GM06990 (cell line): Measurements from ENCODE around the gene SRGAP1.

Source experiments
- DNase-seq: peaks from one replicate; pipeline ENCODE4 v3.0.0-alpha.2; 2011; ENCODE audit not compliant: insufficient read length; ENCODE audit errors: extremely low read depth
- H3K27me3 ChIP-seq: replicated peaks from 2 replicates; pipeline ENCODE4 v1.6.0; 2011; ENCODE audit warnings: low read length; ENCODE audit not compliant: control insufficient read depth, insufficient read depth
- H3K36me3 ChIP-seq: 2 replicates; pipeline ENCODE4 v1.5.1; 2011; ENCODE audit warnings: low read length; ENCODE audit not compliant: control insufficient read depth, insufficient read depth
- H3K4me3 ChIP-seq: replicated peaks from 2 replicates; pipeline ENCODE4 v1.5.1; 2011; ENCODE audit warnings: low read depth, mild to moderate bottlenecking, control low read depth, low read length
- TF ChIP-seq, protein P1 (sequence below): IDR thresholded peaks from 2 replicates; pipeline ENCODE4 v1.5.1; 2011; ENCODE audit warnings: low read length, control low read depth, mild to moderate bottlenecking, inconsistent platforms; ENCODE audit not compliant: insufficient read depth, poor library complexity, severe bottlenecking

SRGAP1 gene

DNA sequence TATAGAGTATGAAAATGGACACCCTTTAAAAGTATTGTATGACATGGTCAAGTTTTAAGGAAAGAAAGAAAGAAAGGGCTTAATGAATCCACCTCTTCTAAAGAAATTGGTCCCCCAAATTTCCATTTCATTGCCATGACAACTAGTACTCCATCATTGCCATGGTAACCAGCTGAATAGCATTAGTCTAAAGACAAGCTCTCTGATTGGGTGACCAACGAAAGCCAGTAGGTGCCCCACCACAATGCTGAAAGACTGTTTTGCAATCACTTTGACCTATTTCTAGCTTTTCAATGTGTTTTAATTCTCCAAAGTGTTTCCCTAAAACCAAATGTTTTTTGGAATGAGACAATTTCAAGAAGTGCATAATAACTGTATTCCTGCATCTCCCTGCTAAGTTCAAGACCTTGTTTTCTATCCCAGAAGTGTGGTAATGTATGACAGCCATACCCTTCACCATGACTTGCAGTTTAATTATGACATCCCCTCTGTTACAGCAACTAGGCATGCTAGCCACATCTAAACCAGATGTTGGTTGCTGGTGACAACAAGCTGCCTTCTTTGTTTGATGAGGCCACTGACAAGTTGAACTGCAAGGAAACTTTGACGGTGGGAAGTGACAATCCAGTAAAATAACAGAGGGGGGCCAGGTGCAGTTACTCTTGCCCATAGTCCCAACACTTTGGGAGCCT is 330.9 kb downstream of the SRGAP1 start:
- no peak for DNase-seq
- Histone ChIP-seq H3K36me3 (no peaks in the 10 kb centered on the region), H3K4me3 (no peak overlapping the region), H3K27me3 (no peaks in the 10 kb centered on the region)
- TF ChIP-seq, protein P1, sequence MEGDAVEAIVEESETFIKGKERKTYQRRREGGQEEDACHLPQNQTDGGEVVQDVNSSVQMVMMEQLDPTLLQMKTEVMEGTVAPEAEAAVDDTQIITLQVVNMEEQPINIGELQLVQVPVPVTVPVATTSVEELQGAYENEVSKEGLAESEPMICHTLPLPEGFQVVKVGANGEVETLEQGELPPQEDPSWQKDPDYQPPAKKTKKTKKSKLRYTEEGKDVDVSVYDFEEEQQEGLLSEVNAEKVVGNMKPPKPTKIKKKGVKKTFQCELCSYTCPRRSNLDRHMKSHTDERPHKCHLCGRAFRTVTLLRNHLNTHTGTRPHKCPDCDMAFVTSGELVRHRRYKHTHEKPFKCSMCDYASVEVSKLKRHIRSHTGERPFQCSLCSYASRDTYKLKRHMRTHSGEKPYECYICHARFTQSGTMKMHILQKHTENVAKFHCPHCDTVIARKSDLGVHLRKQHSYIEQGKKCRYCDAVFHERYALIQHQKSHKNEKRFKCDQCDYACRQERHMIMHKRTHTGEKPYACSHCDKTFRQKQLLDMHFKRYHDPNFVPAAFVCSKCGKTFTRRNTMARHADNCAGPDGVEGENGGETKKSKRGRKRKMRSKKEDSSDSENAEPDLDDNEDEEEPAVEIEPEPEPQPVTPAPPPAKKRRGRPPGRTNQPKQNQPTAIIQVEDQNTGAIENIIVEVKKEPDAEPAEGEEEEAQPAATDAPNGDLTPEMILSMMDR, result no peak

DNA sequence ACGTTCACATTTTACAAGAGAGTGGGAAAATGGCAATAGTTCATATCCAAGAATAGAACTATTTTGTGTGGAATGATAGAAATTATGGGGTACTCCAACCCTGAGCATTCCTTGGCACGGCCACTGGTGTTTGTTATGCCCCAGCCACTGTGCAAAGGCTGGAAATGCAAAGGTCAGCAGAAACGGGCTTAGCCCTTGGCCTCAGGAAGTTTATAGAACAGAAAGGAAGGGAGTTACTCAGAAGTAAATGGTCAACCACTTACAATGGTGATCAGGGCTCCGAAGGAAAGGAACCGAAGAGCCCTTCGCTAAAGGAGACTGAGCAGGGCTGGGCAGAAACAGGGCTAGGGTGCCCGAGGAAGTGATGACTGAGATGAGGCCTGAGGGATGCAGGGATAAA is 332.5 kb downstream of the SRGAP1 start:
- H3K4me3 ChIP-seq, result no peak overlapping the region
- TF ChIP-seq, protein P1, result no peak

DNA sequence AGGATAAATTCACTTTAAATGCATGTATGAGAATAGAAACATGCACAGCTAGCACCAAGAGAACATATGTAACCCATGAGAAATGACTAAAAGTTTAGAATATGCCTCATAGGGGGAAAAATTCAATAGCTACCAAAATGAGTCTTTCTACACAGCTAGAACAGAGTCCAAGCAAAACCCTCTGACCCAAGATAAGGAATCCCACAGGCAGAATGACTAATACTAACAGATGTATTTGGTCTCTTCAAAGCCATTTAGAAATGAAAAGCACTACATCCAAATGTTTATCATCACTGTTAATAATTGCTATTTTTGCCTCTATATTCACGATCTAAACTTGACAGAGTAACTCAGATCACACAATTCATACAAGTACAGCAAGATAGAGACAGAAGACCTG is 333.6 kb downstream of the SRGAP1 start:
- no peak overlapping the region for H3K4me3 ChIP-seq
- no peak for DNase-seq
- H3K36me3 ChIP-seq, result no peaks in the 10 kb centered on the region
- no peaks in the 10 kb centered on the region for H3K27me3 ChIP-seq
- TF ChIP-seq, protein P1, result no peak

More for the DNA sequence above, 332.5 kb downstream of the SRGAP1 start:
- no peaks in the 10 kb centered on the region for H3K27me3 ChIP-seq
- no peaks in the 10 kb centered on the region for H3K36me3 ChIP-seq
- no peak for DNase-seq

DNA sequence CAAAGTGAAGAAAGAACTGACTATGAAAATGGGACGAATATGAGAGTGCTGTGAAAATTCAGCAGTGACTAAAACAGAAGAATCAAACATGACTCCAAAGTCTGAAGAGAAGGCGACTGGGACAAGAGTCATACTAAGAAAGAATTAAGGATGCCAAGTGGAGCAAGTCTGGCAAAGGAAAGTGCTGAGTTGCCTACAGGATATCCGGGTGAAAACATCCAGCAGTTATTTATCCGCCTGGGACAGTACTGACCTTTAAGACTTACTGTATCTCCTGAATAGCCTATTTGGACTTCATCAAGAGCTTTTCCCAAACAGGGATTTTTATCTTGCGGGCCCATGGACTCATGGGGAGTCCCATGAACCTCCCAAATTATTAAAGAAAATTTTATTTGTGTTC is 336.5 kb downstream of the SRGAP1 start:
- no peak overlapping the region for H3K4me3 ChIP-seq
- TF ChIP-seq, protein P1, result no peak
- no peaks in the 10 kb centered on the region for H3K36me3 ChIP-seq
- no peaks in the 10 kb centered on the region for H3K27me3 ChIP-seq
- no peak for DNase-seq

DNA sequence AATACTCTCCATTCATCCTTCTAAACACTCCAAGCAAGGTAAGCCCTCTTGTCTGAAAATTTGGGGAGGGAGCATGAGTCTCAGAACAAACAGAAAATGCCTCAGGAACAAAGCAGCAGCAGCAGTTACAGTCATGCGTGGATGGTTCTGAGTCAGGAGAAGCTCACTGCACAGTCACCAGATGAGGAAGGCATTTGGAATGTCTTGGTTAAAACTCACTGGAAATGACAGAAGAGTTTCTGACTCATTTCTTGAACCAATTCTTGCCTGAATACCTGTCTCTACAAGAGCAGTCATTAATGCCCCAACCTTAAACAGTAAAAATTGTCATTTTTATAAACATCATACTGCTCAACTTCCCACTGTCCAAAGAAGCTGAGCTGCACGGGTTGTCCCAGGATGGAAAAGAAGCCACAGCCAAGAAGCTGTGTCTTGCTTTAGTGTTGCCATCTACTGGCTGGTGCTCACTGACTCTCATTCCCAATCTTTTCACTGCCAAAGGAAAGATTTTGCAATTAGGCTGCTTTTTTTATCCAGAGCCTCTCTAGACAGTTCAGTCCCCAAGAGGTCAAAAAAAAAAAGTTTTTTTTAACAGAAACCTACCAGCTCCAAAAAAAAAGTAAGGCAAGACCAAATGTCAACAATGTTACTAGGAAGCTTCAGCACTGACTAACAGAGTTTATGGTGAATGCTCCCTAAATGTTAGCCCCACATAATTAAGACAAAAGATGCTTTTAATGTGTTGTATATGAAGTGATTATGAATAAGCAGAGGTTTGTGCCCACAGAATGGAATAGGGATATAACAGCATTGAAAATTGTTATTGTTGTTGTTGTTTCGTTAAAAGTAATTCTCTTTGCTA is 337.2 kb downstream of the SRGAP1 start:
- TF ChIP-seq, protein P1, result peak; percentile 5
- no peak overlapping the region for H3K4me3 ChIP-seq
- H3K27me3 ChIP-seq, result no peaks in the 10 kb centered on the region
- no peak for DNase-seq
- no peaks in the 10 kb centered on the region for H3K36me3 ChIP-seq
